C4-2B (cell line): Measurements from ENCODE around the gene CYFIP1.

Source experiments
- H3K27ac ChIP-seq: fragments of 450-650 bp; 2 replicates; pipeline ENCODE4 v1.5.1; 2017
- ZFX ChIP-seq: fragments of 450-650 bp; IDR thresholded peaks from 2 replicates; pipeline ENCODE4 v1.6.1; 2017
- TF ChIP-seq, protein P1 (sequence below): fragments of 450-650 bp; conservative IDR thresholded peaks from 2 replicates; pipeline ENCODE4 v1.5.1; 2017; ENCODE audit warnings: mild to moderate bottlenecking

The CYFIP1 gene

DNA sequence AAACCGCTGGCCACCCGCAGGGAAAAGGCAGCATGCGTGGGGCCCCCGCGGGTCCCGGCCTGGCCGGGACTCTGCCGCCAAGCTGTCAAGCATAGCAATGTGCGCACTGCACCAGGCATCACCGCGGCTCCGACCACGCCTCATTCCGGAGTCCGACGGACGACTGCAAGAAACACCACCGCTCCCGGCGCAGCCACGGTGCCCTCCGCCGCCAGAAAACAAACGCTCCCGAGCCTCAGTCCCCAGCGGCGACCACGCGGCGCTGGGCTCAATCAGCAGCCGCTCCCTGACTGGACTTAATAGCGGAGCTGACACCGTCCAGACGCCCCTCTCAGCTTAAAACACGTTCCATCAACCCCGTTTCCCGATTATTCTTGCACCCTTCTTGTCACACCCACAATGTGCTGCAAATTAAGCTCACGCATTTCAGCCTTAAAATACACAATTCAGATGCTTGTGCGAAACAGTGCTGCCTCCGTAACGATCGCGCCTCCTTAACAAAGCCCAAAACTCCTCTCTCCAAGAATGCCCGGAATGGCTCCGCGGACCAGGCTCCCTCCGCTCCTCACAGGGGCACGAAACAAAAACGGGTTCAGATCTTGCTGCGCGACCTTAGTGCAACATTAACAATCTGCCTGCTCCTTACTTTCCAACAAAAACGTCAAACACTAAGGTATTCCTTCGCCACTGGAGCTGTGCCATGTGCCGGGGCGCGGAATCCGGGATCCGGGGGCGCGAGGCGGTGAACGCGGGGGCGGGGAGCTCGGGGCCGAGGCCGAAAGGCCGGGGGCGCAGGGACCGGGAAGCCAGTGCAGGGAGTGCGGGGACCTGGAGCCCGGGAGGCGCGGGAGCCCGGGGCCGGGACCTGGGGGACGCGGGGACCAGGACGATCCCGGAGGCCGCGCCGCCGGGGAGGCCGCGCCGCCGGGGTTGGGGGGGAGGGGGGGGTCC lies 655 bp downstream of the CYFIP1 start:
- H3K27ac ChIP-seq, result peak overlapping the region; percentile 93
- TF ChIP-seq, protein P1, sequence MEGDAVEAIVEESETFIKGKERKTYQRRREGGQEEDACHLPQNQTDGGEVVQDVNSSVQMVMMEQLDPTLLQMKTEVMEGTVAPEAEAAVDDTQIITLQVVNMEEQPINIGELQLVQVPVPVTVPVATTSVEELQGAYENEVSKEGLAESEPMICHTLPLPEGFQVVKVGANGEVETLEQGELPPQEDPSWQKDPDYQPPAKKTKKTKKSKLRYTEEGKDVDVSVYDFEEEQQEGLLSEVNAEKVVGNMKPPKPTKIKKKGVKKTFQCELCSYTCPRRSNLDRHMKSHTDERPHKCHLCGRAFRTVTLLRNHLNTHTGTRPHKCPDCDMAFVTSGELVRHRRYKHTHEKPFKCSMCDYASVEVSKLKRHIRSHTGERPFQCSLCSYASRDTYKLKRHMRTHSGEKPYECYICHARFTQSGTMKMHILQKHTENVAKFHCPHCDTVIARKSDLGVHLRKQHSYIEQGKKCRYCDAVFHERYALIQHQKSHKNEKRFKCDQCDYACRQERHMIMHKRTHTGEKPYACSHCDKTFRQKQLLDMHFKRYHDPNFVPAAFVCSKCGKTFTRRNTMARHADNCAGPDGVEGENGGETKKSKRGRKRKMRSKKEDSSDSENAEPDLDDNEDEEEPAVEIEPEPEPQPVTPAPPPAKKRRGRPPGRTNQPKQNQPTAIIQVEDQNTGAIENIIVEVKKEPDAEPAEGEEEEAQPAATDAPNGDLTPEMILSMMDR, result no peak
- TF ChIP-seq ZFX, result no peak; the same call in 1 of the 2 replicates

DNA sequence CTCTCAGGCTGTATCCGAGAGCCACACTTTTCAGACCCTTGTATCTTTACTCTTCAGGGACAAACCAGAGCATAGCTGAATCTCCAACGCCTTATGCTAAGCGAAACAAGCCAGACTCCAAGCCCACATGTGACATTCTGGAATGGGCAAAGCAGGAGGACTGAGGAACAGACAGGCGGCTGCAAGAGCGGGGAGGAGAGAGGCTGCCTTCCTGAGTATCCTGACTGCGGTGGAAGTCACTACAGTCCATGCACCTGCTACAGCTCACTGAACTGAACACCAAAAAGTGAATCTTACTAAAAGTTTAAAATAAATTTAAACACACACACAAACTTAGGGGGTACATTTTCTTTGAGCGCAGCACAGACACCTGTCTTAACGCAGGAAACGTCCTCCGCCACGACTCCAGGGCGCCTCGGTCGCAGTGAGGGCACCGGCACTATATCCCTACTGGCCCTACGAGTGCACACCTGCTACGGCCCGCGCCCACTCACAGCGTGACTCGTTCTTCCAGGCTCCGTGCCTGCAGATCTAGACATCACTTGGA lies 1.4 kb downstream of the CYFIP1 start:
- H3K27ac ChIP-seq, result no peak overlapping the region; the same call in 1 of the 2 replicates
- TF ChIP-seq ZFX, result no peak
- TF ChIP-seq, protein P1, result no peak

DNA sequence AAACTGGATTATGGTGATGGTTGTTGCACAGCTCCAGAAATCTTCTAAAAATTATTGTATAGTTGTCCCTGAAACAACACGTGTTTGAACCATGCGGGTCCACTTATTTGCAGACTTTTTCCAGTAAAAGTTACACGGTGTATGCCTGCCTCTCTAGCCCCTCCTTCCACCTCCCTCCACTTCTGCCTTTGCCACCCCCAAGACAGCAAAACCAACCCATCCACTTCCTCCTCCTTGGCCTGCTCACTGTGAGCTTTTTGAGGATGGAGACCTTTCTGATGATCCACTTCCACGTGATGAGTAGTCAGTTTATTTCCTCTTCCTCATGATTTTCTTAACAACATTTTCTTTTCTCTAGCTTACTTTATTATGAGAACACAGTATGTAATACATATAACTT lies 5.4 kb downstream of the CYFIP1 start:
- H3K27ac ChIP-seq, result no peak overlapping the region
- TF ChIP-seq ZFX, result no peak
- TF ChIP-seq, protein P1, result no peak

DNA sequence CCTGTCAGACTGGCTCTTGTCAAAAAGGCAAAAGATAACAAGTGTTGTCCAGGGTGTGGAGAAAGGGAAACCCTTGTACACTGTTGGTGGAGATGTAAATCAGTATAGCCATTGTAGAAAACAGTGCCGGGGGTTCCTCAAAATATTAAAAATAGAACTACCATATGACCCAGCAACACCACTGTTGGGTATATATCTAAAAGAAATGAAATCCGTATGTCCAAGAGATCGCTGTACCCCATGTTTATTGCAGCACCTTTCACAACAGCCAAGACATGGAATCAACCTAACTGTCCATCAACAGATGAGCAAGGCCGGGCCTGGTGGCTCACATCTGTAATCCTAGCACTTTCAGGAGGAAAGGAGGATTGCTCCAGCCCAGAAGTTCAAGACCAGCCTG lies 6.2 kb downstream of the CYFIP1 start:
- H3K27ac ChIP-seq, result no peak overlapping the region
- TF ChIP-seq ZFX, result no peak
- TF ChIP-seq, protein P1, result no peak

DNA sequence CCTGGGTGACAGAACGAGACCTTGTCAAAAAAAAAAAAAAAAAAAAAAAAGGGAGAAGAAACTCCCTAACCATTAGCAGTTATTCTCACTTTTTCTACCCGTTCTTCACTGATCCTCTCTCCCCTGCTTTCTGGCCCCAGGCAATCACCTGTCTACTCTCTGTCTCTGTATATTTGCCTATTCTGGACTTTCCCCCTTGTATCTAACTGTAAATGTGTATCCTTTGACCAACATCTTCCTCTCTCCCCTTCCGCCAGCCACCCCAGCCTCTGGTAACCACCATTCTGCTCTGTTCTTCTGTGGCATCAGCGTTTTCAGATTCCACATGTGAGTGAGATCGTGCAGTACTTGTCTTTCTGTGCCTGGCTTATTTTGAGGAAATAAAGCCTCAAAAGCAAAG lies 6.9 kb downstream of the CYFIP1 start:
- no peak overlapping the region for H3K27ac ChIP-seq

DNA sequence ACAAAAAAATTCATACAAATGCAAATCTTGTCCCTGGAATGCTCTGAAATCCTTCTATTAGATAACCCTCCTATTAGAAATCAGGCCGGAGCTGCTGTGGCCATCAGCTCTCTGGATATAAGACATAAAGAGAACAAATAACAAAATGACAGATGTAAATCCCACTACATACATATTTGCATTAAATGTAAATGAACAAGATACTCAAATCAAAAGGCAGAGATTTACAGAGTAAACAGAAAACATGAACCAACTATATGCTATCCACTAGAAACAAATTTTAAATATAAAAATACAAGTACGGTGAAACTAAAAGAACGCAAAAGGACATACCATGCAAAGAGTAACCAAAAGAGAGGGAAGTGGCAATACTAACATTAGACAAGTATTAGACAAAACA lies 10.7 kb downstream of the CYFIP1 start:
- no peak overlapping the region for H3K27ac ChIP-seq
- no peak for TF ChIP-seq ZFX
- TF ChIP-seq, protein P1, result no peak

More for the DNA sequence above, 6.9 kb downstream of the CYFIP1 start:
- no peak for TF ChIP-seq ZFX
- TF ChIP-seq, protein P1, result no peak

DNA sequence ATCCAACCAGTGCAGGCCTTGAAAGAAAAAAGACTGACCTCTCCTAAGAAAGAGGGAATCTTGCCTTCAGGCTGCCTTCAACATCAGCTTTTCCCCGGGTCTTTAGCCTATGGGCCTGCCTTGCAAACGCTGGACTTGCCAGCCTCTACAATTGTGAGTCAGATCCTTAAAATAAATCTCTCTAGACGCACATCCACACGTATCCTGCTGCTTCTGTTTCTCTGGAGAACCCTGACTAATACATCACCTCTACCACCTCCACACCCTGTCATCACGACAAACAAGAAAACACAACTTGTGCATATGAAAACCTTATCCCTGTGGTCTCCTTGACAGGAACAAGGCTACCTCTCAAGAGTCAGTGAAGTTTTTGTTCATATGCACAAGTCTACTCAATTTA lies 11.8 kb downstream of the CYFIP1 start:
- TF ChIP-seq, protein P1, result no peak
- TF ChIP-seq ZFX, result no peak
- H3K27ac ChIP-seq, result no peak overlapping the region
